Endothelial cell of umbilical vein (primary cell): ENCODE results near the gene DIS3L2.

Experiments used
- CTCF ChIP-seq, 2 donors: IDR thresholded peaks; 1 replicate in 1 of 2; 2 replicates in 1 of 2; pipeline ENCODE4 v1.5.1; 2011; ENCODE audit warnings: low read length in 2 of 2, mild to moderate bottlenecking in 2 of 2, moderate library complexity in 2 of 2, control low read depth in 1 of 2, inconsistent platforms in 1 of 2, low read depth in 1 of 2; ENCODE audit not compliant: insufficient read depth in 1 of 2; ENCODE audit errors: extremely low read depth in 1 of 2
- EZH2 ChIP-seq: IDR thresholded peaks from 2 replicates; pipeline ENCODE4 v1.6.1; 2012; ENCODE audit warnings: borderline replicate concordance, low read depth, mild to moderate bottlenecking, moderate library complexity, low read length, inconsistent platforms; ENCODE audit not compliant: severe bottlenecking
- MAX ChIP-seq: IDR thresholded peaks from 2 replicates; pipeline ENCODE4 v1.6.1; 2011; ENCODE audit not compliant: insufficient read depth, insufficient read length
- POLR2A ChIP-seq: IDR thresholded peaks from 2 replicates; pipeline ENCODE4 v1.6.1; 2012; ENCODE audit warnings: low read depth, mild to moderate bottlenecking, control low read depth, low read length
- POLR2AphosphoS5 ChIP-seq: IDR thresholded peaks from 2 replicates; pipeline ENCODE4 v1.6.1; 2012; ENCODE audit warnings: low read depth, mild to moderate bottlenecking, control low read depth, low read length, moderate library complexity; ENCODE audit not compliant: insufficient read depth

GRCh38 chr2:232362174-232362900 lies 400.8 kb downstream of the DIS3L2 start:
- TF ChIP-seq EZH2 (no peak), CTCF (IDR thresholded peaks at IDR 0.05; ENCODE audit: extremely low read depth in 1 of 2, insufficient read depth in 1 of 2, low read depth in 1 of 2, low read length in 2 of 2) (no peak), MAX (no peak), POLR2A (no peak), POLR2AphosphoS5 (no peak)
